LNCAP (cell line): ENCODE results near the gene FAM47E.
A peak's percentile ranks its signal among the peaks of the same experiment; 100 is the strongest.

Experiments used
- TF ChIP-seq, protein P1 (sequence below): fragments of 450-650 bp; IDR thresholded peaks from 2 replicates; pipeline ENCODE4 v1.5.1; 2017; ENCODE audit warnings: mild to moderate bottlenecking

FAM47E gene

DNA sequence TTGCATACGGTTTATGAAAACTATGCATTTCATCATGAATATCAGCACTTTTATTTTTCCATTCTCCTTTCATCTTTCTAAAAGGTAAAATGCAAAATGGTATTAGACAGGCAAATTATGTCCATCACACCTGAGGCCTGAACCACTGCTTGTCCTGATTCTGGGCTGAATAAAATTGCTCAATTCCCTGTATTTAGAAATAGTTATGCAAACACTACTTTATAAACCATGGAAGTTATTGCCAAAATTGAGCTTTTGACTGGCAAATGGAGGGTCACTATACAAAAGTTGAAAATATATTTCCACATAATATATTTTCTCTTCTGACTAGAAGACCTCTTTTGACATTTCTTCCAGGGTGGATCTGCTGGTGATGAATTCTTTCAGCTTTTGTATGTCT is 21.1 kb downstream of the FAM47E start:
- TF ChIP-seq, protein P1, sequence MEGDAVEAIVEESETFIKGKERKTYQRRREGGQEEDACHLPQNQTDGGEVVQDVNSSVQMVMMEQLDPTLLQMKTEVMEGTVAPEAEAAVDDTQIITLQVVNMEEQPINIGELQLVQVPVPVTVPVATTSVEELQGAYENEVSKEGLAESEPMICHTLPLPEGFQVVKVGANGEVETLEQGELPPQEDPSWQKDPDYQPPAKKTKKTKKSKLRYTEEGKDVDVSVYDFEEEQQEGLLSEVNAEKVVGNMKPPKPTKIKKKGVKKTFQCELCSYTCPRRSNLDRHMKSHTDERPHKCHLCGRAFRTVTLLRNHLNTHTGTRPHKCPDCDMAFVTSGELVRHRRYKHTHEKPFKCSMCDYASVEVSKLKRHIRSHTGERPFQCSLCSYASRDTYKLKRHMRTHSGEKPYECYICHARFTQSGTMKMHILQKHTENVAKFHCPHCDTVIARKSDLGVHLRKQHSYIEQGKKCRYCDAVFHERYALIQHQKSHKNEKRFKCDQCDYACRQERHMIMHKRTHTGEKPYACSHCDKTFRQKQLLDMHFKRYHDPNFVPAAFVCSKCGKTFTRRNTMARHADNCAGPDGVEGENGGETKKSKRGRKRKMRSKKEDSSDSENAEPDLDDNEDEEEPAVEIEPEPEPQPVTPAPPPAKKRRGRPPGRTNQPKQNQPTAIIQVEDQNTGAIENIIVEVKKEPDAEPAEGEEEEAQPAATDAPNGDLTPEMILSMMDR = no peak

DNA sequence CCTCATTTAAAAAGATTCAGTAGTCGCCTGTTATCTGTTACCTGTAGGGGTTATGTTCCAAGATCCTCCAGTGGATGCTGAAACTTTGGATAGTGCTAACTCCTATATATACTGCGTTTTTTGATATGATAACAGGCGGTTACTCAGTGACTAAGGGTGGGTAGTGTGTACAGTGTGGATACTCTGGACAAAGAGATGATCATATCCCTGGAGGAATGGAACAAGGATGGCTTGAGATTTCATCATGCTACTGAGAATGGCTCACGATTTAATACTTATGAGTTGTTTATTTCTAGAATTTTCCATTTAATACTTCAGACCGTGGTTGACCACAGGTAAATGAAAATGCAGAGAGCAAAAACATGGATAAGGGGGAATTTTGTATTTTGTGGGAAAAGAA is 21.5 kb downstream of the FAM47E start:
- TF ChIP-seq, protein P1 = no peak

DNA sequence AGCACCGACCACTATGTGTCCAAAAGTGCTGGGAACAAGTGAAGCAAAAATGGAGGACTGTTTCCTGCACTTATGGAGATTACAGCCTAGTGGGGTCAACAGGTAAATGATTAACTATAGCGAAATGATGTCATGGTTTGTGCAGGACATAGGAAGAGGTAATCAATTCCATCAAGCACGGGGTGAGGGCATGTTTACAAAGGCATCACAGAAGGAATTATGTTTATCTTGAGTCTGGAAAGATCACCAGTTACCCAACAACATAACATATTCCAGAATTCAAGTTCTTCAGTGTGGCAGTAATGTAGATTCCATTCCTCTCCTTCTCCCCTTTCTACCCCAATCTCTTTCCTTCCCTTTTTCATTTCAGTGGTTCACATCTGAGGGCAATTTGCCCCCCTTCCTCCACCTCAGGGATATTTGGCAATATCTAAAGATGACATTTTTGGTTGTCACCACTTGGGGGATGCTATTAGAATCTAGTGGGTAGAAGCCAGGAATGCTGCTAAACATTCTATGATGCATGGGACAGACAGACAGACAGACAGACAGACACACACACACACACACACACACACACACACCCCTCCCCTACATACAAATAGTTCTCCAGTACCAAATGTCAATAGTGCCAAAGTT is 24.1 kb downstream of the FAM47E start:
- TF ChIP-seq, protein P1 = no peak

- TF ChIP-seq, protein P1 = no peak
Observed at GRCh38 chr4:76276813-76277212, 25.3 kb downstream of the FAM47E start.

- TF ChIP-seq, protein P1 = no peak
Observed at GRCh38 chr4:76277667-76278066, 26.1 kb downstream of the FAM47E start.

DNA sequence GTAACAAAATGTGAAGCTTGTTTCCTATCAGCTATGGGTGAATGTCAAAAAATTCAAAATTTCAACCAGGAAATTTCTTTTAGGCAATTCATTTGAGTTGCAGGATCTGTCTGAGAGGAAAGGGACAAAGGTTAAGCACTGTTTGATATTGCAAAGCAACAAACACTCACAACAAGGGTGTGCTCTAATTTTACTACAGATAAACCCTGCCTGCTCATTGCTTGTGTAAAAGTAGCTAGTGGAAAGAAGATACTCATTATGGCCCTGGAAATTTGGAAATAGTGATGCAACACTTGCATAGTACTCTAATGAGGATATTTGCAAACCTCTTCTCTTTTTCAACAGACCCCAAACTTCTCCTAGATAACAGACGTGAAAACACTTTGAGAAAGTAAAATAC is 27.1 kb downstream of the FAM47E start:
- TF ChIP-seq, protein P1 = no peak

DNA sequence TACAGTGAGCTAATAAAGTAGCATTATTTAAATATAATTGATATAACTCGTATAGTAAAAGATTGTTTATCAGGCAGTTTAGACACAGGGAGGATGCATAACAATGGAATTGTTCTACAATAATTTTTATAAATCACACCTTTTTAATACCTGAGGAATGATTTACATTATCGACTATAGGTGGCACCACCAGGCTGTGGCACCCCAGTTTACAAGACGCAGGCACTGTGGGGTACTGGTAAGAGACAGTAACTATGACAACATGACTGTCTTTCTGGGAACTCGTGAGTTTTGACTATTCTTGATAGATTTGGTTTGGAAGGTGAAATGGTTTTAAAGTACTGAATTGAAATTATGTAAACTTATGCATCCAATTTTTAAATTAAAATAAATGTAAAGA is 27.9 kb downstream of the FAM47E start:
- TF ChIP-seq, protein P1 = peak; percentile 13; the same call in 1 of the 2 replicates
